LNCaP clone FGC (cell line): Measurements from ENCODE around the gene CLEC2L.

Source experiments
- DNase-seq: peaks from one replicate; pipeline ENCODE4 v3.0.0-alpha.2; 2011; ENCODE audit warnings: low read depth
- H3K4me3 ChIP-seq: 2 replicates; pipeline ENCODE4 v1.5.1; 2011; ENCODE audit warnings: mild to moderate bottlenecking, low read depth, low read length, control low read depth
- TF ChIP-seq, protein P1 (sequence below): IDR thresholded peaks from 2 replicates; pipeline ENCODE4 v1.5.1; 2012; ENCODE audit warnings: mild to moderate bottlenecking; ENCODE audit not compliant: control insufficient read depth, insufficient read depth; ENCODE audit errors: extremely low read depth

The CLEC2L gene

DNA sequence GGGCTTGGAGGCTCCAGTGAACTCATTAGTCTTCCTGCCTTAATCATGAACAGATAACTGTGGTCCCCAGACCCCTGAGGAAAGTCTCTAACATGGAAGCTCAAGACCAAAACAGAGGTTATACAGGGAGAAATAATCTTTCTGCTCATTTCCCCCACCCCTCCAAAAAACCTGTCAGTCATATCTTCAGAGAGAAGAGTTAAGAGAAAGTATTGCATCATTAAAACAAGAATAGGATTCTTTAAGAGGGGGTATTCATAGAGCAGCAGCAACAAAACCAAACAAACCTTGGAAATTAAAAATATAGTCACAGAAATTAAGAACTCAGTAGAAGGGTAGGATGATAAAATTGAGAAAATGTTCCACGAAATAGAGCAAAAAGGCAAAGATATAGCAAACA is 7.6 kb downstream of the CLEC2L start:
- TF ChIP-seq, protein P1, sequence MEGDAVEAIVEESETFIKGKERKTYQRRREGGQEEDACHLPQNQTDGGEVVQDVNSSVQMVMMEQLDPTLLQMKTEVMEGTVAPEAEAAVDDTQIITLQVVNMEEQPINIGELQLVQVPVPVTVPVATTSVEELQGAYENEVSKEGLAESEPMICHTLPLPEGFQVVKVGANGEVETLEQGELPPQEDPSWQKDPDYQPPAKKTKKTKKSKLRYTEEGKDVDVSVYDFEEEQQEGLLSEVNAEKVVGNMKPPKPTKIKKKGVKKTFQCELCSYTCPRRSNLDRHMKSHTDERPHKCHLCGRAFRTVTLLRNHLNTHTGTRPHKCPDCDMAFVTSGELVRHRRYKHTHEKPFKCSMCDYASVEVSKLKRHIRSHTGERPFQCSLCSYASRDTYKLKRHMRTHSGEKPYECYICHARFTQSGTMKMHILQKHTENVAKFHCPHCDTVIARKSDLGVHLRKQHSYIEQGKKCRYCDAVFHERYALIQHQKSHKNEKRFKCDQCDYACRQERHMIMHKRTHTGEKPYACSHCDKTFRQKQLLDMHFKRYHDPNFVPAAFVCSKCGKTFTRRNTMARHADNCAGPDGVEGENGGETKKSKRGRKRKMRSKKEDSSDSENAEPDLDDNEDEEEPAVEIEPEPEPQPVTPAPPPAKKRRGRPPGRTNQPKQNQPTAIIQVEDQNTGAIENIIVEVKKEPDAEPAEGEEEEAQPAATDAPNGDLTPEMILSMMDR = no peak
- DNase-seq = no peak
- no peak overlapping the region for H3K4me3 ChIP-seq

DNA sequence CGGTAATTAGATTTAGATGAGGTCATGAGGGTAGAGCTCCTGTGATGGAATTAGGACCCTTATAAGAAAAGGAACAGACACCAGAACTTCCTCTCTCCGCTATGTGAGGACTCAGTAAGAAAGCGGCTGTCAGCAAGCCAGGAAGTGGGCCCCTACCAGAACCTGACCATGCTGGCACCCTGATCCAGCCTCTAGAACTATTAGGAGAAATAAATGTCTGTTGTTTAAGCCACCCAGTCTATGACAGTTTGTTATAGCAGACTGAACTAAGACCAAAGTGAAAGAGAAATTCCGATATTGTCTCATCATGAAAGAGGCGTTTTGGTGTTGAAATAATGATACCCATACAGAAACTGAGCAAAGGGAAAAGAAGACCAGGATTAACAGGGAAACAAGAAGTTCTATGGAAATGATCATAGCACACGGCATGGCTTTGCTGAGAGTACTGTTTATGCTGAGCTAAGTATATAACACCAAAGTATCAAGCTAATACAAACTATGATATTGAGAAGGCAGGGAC is 9.2 kb downstream of the CLEC2L start:
- no peak for DNase-seq
- TF ChIP-seq, protein P1 = no peak
- no peak overlapping the region for H3K4me3 ChIP-seq

DNA sequence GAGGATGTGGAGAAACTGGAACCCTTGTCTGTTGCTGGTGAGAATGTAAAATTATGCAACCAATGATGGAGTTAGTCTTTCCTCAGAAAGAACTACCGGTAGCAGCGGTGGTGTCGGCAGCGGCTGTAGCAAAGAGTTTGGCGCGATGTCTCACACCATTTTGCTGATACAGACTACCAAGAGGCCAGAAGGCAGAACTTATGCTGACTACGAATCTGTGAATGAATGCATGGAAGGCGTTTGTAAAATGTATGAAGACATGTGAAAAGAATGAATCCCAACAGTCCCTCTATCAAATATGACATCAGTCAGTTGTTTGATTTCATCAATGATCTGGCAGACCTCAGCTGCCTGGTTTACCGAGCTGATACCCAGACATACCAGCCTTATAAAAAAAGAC is 10.6 kb downstream of the CLEC2L start:
- DNase-seq = no peak
- H3K4me3 ChIP-seq = no peak overlapping the region

DNA sequence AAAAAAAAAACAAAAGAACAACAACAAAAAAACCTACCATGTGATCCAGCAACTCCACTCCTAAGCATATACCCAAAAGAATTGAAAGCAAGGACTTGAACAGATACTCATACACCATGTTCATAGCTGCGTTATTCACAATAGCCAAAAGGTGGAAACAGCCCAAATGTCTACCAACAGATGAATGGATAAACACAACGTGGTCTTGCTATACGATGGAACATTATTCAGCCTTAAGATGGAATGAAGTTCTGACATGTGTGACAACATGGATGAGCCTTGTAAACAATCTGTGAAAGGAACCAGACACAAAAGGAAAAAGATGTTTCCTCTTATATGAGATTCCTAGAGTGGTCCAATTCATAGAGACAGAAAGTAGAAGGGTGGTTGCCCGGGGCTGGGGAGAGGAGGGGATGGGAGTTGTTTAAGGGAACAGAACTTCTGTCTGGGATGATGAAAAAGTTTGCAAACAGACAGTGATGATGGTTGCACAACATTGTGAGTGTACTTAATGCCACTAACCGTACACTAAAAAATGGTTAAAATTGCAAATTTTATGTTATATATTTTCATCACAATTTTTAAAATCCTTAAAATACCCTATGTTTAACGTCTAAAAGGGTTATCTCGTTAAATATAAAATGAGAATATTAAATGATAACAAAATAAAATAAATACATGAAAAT is 11.6 kb downstream of the CLEC2L start:
- no peak overlapping the region for H3K4me3 ChIP-seq
- TF ChIP-seq, protein P1 = no peak
- no peak for DNase-seq

More for the DNA sequence above, 10.6 kb downstream of the CLEC2L start:
- TF ChIP-seq, protein P1 = no peak

DNA sequence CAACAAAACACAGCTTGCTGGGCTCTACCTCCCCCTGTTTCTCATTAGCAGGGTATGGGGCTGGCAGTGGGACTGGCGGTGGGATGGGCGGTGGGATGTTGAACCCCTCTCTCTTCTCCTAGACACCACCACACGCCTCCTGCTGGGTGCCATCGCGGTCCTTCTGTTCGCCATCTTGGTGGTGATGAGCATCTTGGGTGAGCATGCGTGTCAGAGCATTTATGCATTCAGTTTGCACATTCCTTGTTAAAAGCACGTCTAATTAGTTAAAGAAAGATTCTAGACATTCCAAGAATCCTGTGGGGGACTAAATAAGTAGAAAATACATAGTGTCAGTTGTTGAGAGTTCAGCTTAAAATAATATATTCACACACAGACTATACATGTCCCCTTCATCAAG is 12.7 kb downstream of the CLEC2L start:
- H3K4me3 ChIP-seq = no peak overlapping the region
- DNase-seq = no peak
- TF ChIP-seq, protein P1 = no peak

DNA sequence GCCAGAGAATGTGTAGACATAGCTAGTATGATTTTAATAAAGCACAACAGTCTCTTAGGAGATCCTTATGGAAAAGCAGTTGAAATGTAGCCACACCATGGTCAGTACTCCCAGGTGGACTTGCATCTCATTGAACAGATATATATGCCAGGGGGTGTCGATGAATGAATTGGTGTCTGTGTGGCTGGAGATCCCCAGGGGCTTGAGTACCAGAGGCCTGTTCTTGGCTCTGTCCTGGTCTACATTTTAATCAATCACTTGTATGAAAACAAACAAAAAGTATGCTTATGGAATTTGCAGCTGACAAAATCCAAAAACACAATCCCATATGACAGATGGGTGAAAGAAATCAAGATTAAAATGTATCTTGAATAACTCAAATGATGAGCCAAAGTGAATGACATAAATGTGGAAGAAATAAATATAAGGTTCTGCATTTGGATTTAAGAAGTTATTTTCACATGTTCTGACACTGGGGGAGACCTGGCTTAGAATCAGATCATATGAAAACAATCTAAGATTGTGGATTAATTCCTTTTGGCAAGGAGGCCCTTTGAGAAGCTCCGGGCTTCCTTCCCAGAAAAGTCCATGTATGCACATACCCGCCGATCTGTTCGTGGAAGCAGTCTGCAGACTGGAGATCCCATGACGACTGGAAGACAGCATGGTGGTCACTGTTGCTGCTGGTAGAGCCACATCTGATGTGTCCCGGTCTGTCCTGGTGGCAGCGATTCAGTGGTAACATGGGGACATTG is 15.6 kb downstream of the CLEC2L start:
- no peak overlapping the region for H3K4me3 ChIP-seq
- DNase-seq = no peak
- TF ChIP-seq, protein P1 = no peak

DNA sequence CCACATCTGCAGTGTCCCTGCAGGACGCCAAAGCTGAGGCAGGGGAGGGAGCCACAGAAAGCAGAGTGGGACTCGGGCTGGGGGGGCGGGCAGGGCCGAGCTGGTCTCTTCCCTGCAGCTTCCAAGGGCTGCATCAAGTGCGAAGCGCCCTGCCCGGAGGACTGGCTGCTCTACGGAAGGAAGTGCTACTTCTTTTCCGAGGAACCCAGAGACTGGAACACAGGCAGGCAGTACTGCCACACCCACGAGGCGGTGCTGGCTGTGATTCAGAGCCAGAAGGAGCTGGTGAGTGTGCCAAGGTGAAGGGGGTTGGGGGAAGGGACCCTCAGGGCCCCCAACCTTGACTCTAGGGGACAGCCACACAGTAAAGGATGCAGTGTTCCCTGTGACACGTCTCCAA is 16.7 kb downstream of the CLEC2L start:
- no peak for DNase-seq
- TF ChIP-seq, protein P1 = no peak
- no peak overlapping the region for H3K4me3 ChIP-seq
